Panc1 (cell line): ENCODE measurements around the gene ARHGEF17.

Experiments used
- POLR2AphosphoS5 ChIP-seq: IDR thresholded peaks from 2 replicates; pipeline ENCODE4 v1.6.1; 2012; ENCODE audit warnings: mild to moderate bottlenecking, low read depth, low read length, moderate library complexity
- TF ChIP-seq, protein P1 (sequence below): fragments of 450-650 bp; IDR thresholded peaks from 2 replicates; pipeline ENCODE4 v1.5.1; 2017; ENCODE audit warnings: mild to moderate bottlenecking

DNA sequence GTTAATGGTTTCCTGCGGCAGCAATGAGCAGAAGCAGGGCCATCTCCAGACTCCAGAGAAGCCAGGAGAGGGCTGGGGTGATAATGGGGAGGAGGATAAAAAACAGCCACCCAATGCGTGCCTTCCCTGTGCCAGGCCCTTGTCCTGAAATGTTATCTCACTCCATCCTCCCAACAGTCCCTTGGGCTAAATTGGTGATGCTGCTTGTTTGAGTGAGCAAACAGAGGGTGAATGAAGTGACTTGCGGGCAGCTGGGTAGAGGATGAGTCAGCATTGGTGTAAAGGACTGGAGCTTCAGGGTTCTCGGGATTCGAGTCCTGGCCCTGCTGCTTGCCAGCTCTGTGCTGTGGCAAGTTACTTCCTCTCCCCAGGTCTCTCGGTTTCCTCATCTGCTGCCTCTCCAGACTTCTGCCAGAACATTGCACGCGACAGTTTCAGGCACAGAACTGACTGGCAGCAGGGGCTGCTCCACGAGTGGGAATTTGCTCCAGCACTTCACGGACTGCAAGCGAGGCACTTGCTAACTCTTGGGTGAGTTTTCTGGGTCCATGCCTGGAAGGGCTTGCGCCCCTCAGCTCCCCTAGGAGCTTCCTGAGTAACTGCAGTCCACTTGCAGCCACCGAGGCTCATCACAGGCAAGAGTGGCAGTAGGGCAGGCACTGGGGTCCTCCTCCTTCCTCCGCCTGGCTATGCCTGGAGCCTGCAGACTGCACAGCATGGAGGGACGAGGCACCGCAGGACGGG is 36.0 kb upstream of the ARHGEF17 start, which contains the start of gene P2RY6:
- no peak for TF ChIP-seq POLR2AphosphoS5
- TF ChIP-seq, protein P1, sequence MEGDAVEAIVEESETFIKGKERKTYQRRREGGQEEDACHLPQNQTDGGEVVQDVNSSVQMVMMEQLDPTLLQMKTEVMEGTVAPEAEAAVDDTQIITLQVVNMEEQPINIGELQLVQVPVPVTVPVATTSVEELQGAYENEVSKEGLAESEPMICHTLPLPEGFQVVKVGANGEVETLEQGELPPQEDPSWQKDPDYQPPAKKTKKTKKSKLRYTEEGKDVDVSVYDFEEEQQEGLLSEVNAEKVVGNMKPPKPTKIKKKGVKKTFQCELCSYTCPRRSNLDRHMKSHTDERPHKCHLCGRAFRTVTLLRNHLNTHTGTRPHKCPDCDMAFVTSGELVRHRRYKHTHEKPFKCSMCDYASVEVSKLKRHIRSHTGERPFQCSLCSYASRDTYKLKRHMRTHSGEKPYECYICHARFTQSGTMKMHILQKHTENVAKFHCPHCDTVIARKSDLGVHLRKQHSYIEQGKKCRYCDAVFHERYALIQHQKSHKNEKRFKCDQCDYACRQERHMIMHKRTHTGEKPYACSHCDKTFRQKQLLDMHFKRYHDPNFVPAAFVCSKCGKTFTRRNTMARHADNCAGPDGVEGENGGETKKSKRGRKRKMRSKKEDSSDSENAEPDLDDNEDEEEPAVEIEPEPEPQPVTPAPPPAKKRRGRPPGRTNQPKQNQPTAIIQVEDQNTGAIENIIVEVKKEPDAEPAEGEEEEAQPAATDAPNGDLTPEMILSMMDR, result no peak
